Measurements from ENCODE around the gene CCNI2.

CCNI2 gene

GRCh38 chr5:132746954-132747615 is at the start of gene CCNI2:
CCNI2 (plus strand) TSS chr5:132747426; CDS start chr5:132747496, 70 bp downstream.
- DNase-seq (ENCODE audit: low read depth, low spot score): peak; percentile 47

GRCh38 chr5:132704875-132705274 is 42.4 kb upstream of the CCNI2 start:
- DNase-seq (ENCODE audit: low read depth, low spot score): no peak

DNA sequence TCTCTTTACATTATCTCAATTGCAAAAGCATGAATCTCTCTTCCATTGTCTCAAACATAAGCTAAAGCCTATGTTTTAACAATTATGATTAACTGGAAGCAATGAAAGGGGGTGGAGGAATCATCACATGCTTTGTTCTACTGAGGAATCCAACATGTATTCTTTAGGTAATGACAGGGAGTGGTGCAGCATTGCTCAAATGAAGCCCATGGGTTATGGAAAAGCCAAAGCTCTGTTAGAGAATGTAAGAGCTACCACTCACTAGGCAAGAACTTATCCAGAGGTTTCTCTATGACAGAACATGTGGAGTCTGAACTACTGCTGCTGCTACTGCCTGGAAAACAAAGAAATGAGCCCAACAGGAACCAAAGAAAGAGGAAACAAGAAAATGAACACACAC is 38.6 kb upstream of the CCNI2 start:
- no peak for DNase-seq (ENCODE audit: low read depth, low spot score)

GRCh38 chr5:132714456-132715307 is 32.5 kb upstream of the CCNI2 start:
- no peak for DNase-seq (ENCODE audit: low read depth, low spot score)

DNA sequence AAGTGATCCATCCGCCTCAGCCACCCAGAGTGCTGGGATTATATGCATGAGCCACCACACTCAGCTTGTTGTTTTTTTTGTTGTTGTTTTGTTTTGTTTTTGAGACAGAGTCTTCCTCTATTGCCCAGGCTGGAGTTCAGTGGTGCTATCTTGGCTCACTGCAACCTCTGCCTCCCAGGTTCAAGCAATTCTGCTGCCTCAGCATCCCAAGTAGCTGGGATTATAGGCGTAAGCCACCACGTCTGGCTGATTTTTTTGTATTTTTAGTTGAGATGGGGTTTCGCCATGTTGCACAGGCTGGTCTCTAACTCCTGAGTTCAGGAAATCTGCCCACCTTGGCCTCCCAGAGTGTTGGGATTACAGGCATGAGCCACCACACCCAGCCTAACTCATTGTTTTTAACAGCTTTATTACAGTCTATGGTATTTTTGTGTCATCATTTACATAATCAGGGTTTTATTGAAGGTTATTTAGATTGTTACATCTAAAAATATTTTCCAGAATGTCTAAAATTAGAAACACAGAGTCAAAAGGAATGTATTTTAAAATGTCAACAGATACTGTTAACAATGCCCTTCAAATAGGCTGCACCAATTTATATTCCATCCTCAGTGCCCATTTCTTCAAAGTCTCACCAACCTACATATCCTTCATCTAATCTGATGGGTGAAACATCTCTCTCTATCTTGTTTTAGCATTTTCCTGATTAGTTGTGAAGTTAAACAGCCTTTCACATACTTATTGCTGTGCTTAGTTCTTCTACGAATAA is 28.5 kb upstream of the CCNI2 start:
- DNase-seq (ENCODE audit: low read depth, low spot score): no peak

DNA sequence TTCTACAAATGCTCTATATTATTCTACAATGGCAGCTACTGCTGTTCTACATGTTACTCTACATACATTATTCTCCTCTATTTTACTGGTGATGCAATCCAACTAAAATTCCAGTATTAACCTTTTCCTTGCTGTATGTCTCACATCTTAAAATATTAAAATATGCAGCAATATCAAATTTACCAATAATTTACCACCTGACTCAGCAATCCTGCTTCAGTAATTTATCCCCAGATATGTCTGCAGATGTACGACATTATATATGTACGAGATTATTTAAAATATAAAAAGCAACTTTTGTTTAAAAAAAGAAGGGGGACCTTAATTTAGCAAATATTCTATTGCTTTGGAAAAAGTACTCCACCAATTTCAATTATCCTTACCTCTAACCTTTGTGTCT is 21.5 kb upstream of the CCNI2 start:
- DNase-seq (ENCODE audit: low read depth, low spot score): no peak

GRCh38 chr5:132729896-132730295 is 17.3 kb upstream of the CCNI2 start:
- DNase-seq (ENCODE audit: low read depth, low spot score): no peak

DNA sequence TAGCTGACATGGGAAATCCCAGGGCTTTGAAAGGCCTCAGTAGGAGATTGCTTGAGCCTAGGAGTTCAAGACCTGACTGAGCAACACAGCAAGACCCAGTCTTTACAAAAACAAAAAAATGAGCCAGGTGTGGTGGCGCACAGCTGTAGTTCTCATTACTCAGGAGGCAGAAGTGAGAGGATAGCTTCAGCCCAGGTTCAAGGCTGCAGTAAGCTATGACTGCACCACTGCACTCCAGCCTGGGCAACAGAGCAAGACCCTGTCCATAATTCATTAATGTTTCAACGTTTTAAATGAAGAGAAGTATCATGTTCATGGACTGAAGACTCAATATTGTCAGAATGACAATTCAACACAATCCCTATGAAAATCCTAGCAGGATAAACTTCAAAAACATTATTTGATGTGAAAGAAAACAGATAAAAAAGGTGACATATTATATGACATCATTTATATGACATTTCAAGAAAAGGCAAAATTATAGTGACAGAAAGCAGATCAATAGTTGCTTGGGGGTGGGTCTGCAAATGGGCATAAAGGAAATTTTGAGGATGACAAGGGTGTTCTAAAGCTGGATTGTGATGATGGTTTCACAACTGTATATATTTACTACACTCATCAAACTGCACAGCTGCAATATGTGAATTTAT is 13.6 kb upstream of the CCNI2 start:
- no peak for DNase-seq (ENCODE audit: low read depth, low spot score)

DNA sequence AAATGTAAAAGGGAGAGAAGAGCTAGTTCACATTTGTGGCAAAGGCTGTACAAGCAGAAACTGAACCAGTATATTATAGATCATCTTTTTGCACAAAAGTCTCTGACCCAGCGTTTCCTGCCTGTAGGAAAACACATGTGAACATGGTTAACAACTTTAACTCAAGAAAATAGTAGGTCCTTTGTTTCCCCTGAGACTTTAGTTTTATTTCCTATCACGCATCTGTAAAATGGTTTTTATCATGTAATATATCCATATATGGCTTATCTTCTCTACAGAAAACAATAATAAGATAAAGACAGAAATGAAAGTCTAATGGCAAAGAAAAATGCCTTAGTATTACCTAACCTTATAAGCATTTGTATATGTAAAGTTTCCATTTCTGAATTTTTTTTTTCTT is 12.5 kb upstream of the CCNI2 start:
- no peak for DNase-seq (ENCODE audit: low read depth, low spot score)

DNA sequence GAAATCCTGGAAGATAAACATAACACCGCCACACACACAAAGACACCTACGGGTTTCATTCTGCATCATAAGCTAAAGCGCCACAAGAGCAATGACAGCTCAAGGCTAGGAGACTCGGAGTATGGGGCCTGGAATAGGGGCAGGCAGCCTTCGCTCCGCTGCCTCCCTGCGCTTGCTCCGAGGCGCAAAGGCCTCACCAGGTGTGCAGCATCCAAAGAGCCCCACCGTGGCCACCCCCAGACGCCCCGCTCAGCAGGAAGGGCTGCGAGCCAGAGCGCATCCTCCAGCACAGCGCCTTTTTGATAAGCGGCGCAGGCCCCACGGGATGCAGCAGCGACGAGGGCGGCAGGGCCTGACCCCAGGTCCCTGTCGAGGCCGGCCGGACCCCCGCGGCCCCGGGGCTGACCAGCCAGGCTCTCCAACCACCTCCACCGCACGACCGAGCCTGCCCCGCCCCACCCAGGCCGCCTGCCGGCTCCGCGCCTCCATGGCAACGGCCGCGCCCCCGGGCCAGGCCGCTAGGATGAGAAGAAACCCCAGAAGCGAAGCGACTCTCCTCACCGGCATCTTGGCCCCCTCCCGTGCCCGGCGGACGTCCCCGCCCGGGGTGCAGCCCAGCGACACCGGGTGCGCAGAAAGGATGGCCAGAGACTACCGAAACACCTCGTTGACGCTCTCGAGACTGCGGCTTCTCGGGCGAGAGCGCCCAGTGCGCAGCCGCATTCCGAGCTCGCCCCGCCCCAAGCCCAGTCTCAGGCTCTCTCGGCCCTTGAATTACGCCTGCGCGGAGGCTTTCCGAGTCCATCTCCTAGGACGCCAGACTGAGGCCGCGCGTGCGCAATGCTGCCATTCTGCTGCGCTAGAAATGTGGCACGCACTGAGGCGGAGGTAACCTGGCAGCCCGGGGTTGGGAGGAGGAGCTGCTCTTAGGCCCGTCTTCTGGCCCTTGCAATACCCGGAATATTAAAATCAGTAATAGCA is 10.1 kb upstream of the CCNI2 start, which contains the start of gene KIF3A:
KIF3A (minus strand) TSS at position 694 of the 981 bp plus-strand sequence; CDS start at position 567, 127 bp downstream.
- peak; percentile 86 for DNase-seq (ENCODE audit: low read depth, low spot score)

DNA sequence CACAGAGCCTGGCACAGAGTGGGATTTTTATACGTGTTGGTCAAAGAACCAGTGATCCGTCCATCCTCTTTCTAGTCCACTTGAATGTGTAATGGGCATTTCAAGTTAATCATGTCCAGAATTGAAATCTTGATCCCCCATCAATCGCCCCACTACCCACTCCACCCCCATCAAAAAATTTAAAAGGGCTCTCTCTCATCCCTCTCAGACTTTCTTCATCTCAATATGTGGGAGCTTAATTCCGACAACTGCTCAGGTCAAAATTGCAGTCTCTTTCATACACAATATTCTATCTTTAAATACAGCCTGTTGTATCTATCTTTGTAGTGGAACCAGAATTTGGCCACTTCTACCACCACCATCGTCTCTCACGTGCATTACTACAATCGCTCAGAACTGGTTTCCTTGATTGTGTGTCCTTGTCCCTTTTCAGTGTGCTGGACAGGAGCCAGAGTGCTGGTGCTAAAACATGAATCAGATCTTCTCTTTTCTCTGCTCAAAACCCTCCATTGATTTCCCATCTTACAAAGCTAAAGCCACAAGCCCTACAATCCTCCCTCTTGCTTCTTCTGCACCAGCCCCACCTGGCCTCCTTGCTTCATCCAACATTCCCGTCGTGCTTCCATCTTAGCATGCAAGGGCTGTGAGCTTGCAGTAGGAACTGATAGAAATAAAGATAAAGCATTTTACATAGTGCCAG is 9.1 kb upstream of the CCNI2 start:
- DNase-seq (ENCODE audit: low read depth, low spot score): no peak

DNA sequence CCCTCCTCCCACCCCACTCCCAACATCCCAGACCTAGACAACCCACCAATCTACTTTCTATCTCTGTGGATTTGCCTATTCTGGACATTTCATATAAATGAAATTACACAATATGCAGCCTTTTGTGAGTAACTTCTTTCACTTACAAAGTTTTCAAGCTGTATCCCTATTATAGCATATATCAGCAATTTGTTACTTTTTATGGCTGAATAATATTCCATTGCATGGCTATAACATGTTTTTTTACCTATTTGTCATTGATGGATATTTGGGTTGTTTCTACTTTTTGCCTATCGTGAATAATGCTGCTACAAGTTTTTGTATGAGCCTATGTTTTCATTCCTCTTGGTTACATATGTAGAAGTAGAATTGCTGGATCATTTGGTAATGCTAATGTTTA is 8.0 kb upstream of the CCNI2 start:
- DNase-seq (ENCODE audit: low read depth, low spot score): no peak

- DNase-seq (ENCODE audit: low read depth, low spot score): no peak
Measured at GRCh38 chr5:132742158-132742557, 5.1 kb upstream of the CCNI2 start.

DNA sequence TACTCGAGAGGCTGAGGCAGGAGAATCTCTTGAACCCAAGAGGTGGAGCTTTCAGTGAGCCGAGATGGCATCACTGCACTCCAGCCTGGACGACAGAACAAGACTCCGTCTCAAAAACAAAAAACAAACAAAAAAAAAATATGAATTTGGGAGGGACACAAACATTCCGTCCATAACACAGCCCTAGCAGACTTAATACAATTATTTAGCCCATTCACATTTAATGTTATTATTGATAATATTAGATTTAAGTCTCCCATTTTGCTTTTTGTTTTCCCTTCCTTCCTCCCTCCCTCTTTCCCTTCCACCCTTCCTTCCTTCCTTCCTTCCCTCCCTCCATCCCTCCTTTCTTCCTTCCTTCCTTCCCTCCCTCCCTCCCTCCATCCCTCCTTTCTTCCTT is 4.6 kb upstream of the CCNI2 start:
- DNase-seq (ENCODE audit: low read depth, low spot score): no peak

GRCh38 chr5:132744659-132745058 is 2.6 kb upstream of the CCNI2 start:
- DNase-seq (ENCODE audit: low read depth, low spot score): no peak

- no peak for DNase-seq (ENCODE audit: low read depth, low spot score)
Measured at GRCh38 chr5:132746592-132746953, 653 bp upstream of the CCNI2 start.

GRCh38 chr5:132747616-132748440 is 602 bp downstream of the CCNI2 start:
- no peak for DNase-seq (ENCODE audit: low read depth, low spot score)

GRCh38 chr5:132748522-132749000 is 1.3 kb downstream of the CCNI2 start:
- no peak for DNase-seq (ENCODE audit: low read depth, low spot score)

- DNase-seq (ENCODE audit: low read depth, low spot score): no peak
Measured at GRCh38 chr5:132749506-132749905, 2.3 kb downstream of the CCNI2 start.
